EH (cell line): ENCODE measurements around the gene PLXNB2.

ENCODE experiments used
- DNase-seq: peaks from one replicate; pipeline ENCODE4 v3.0.0-alpha.2; 2015; ENCODE audit warnings: low read depth

Gene PLXNB2

DNA sequence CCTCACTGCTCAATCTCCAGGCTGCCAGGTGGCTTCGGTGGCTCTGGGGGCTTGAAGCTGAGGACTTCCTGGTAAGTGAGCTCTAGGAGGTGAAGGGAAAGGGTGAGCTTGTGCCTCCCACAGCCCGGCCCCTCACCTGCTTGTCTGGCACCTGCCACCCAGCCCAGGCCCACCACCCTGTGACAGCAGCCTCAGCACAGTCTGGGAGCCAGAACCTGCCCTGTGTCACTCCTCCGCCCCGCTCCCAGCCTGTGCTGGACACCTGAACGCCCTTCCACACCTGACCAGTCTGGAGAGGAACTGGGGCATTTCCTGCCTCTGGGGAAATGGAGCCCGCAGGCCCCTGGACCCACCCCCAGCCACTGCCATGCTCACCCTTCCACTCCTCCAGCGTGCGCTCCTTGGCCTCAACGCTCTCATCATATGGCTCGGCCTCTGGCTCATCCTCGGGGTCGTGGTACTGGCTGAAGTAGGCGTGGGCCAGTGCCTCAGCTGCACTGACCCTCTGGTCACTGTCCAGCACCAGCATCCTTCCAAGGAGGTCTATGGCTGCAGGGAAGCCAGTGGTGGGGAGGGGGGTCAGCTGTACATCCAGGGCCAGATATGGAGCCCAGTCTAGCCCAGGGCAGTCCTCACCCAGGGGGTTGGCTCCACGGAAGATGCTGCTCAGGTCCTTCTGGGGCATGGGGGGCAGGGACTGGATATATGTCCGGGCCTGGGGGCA, 42.3 kb downstream of the PLXNB2 start:
- DNase-seq: no peak

DNA sequence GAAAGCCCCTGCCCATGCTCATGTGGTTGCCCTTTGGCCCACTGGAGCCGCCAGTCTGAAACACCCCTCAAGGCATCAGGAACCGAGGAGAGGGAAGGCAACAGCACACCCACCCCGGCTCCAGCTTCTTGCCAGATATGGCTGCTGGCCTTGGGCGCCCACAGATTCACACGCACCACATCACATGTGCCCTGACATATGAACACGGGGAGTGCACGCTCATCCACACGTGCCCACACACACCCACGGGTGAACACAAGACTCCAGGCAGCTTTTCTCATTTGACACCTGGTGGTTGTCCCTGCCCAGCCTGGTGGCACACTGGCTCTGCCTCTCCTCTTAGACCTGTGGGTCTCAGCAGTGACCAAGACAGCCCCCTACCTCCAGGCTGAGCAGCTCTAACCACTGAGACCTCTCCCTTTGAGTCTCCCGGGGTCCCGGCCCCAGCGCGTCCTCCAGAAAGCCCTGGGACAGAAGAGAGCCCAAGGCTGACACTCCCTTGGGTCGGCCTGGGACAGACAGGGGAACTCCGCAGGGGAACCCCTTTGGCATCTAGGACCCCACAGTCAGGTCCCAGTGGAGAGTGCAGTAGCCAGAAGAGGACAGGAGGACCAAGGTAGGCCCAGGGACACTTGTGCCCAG, 43.2 kb downstream of the PLXNB2 start:
- DNase-seq: no peak

DNA sequence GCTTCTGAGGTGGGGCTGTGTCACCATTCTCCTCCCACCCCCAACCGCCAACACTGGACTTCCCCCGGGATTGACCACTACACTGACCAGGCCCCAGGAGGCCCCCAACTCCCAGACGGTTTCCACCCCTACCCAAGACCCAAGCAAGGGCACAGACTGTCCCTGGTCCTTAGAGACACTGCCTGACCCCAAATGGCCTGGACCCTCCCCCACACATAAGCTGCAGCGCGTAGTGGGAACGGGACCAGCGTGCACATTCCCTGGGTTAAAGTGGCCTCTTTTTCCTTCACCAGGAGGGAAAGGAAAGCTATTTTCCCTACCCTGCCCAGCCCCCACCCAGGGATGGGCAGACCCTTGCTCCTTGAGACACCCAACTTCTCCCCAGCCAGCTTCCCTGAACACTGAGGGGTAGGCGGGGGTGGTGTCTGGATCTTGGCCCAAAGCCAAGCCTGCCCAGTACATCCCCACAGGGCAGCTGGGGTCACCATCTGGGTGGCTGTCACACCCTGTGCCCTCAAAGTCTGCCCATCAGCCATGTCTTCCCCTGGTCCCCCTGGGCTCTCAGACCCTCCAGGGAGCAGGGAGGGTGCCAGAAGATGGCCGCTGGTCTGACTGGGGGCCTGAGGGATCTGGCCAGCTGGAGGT, 44.4 kb downstream of the PLXNB2 start:
- no peak for DNase-seq

DNA sequence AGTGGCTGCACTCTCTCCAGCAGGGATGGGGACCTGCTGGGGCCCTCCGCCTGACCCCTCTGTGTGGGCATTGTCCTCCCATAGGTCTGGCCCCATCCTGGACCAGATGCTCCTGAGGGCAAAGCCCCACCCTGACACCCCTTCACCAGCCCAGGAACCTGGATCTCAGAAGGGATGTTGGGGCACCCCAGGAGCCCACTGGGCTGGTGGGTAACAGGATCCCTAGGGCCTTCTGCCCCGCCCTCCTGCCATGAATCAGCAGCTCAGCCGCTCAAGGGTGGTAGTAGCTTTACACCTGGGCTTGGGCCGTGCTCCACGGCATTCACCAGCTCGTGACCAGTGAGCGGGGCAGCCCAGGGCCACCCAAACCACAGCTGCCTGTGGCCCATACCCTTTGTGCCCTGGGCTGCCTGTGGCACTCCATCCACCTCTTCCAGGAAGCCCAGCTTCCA, 45.0 kb downstream of the PLXNB2 start:
- DNase-seq: peak; percentile 19

DNA sequence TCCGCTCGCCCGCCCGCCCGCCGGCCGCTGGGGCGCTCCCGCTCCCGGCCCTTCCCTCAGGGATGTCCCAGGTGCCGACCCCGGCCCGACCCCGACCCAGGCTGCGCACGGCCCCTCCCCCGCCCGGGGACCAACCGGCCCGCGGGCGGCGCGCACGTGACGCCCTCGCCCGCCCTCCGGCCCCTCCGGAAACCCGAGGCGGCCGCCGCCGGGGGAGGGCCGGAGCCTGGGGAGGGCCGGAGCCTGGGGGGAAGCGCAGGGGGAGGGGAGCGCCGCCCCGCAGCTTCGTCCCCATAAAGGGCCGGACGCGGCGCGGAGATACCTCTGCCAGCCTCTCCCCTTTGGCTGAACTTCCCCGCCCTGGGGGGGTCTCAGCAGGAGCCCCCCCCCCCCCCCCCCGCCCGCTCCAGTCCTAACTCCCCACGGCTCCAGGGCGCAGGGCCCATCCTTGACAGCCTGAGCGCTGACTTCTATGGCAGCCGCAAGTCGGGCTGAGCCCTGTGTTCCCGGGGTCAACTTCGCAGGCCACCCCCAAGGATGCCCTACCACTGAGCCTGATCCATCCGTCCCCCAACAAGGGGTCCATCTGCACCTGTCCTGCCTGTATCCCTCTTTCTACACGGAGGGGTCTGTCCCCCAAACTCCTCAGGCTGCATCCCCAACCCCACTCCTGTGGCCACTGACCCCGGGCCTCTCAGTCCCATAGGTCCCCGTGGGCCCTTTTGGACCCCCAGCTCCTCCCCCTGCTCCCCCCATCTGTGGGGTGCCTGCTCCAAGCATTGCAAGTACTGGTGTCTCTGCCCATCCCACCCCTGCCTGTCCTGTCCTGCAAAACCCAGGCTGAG, 45.6 kb downstream of the PLXNB2 start, which contains the start of gene MAPK12:
MAPK12 (minus strand) TSS at position 69 of the 845 bp plus-strand sequence. CDS start 174 bp downstream, outside the sequence.
- peak; percentile 59 for DNase-seq

DNA sequence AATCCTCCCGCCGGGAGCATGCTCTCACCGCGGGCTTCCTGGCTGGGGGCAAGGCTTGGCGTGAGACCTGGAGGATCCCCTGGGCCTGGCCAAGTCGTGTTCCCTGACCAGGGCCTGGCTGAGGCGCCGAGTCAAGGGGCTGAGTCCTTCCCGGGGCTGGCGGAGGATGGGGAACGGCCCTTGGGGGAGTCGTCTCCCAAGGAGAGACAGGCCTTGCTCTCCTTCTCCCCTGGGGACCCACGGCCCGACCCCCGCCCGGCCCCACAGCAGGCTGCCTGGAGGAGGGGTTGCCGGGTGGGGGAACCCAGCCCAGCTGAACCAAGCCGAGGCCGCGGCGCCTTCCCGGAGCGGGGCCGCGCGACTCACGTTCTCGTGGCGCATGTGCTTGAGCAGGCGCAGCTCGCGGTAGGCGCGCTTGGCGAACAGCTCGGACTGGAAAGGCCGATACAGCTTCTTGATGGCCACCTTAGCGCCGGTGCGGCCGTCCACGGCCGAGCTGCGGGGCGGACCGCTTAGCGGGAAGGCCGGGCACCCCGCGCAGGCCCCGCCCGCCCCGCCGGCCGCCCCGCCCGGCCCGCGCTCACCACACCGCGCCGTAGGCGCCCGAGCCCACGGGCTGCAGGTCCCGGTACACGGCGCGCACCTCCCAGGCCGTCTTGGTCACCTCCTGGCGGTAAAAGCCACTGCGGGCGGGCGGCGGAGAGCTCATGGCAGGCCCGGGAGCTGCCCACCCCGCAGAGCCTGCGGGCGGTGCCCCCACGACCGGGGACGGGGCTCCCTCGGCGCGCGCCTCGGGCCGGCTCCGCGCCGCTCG, 46.4 kb downstream of the PLXNB2 start:
- DNase-seq: peak; percentile 65

DNA sequence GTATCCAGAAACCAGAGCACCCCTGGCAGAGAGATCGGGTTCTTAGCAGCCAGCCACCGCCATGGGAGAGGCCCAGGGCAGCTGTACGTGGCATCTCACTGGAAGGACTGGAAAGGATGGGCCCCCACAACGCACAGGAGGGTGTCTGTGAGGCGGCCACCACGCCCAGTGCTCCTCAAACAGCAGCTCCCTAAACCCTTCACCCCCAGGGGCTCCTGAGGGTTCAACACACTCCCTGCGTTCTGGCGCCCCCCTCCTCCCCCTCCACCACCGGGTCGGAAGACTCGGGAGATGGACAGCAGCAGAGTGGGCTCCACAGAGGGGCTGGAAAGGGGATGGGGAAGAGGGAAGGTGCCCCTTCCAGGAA, 47.0 kb downstream of the PLXNB2 start:
- DNase-seq: peak; percentile 35

DNA sequence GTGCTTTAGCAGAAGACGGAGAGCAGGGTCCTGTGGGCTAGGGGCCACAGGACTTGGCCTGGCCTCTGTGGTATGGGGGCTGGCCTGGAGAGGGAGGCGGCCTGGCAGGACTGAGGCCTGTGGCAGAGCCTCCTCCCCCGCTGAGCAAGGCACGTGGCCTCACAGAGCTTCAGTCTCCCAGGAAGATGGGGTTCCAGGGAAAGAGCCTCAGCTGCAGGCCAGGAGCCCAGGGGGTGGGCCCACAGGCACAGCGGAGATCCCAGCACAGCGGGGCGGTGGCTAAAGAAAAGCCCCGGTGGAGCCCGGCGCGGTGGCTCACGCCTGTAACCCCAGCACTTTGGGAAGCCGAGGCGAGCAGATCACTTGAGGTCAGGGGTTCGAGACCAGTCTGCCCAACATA, 48.1 kb downstream of the PLXNB2 start:
- no peak for DNase-seq

DNA sequence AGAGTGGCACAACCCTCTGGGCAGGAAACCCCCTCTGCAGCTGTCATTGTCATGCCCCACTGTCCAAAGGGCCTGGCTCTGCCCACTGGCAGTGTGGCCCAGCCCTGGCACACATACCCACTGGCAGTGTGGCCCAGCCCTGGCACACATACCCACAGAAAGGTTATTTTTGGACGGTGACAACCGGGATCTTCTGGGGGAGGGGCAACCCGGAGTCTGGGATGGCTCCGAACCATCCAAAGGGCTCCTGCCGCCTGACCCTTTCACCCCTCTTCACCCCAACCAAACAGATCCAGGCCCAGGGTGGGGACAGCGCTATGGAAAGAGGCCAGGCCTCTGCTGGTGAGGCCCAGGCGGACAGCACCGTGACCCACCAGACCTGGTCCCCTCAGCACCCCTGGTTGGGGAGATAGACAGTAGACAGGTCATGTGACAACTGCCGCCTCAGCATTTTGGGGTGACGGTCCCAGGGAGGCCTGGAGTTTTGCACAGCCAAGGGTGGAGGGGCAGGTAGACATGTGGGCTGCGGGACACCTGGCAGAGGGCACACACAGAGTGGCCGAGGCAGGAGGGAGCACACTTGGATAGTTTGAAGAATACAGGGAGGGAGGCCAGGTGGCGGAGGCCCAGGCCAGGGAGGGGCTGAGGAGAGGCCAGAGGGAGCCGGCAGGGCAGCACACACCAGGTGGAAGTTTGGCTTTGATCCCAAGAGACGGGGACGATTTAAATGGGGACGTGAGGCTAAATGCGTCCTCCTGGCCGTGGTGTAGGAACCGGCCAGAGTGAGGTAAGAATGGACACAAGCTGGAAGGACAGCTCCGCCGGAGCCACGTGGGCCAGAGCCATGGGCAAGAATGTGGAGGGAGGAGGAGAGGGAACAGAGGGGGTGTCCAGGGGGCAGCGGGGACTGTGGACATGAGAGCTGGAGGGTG, 48.8 kb downstream of the PLXNB2 start:
- no peak for DNase-seq

DNA sequence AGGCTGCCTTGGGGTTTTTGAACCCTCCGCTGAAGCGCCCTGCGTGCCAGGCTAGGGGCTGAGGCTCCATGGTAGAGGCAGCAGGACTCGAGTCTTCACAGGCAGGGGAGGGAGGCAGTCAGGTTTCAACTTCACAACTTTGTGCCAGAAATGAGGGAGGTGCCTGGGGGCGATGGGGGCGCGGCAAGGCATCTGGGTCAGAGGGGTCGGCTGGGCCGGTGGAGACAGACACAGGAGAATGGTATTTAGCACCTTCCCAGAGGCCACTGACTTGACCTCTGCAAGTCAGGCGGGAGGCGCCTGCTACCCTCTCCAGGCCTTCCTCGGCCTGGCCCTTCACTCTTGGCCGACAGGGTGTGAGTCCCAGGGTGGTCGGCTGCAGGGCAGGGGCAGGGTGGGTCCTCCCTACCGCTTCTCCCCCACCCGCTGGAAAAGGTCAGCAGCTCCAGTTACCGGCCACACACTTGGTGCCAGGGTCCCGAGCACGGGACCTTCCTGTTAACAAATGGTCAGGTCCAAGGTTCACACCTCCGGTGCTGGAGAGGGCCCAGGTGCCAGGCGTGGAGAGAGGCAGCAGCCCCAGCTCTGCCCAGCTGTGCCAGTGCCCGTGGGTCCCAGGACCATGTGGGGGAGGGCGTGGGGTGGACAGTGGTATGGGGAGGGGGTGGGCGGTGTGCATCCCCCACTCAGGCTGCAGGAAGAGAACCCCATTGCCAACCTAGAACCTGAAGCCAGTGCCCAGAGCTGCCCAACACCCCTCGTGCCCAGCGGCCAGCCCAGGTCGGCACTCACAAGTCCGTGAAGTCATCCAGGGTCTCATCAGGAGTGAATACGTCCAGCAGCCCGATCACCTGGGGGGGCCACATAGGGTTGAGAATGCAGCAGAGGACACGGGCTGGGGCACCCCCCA, 49.7 kb downstream of the PLXNB2 start:
- DNase-seq: no peak

DNA sequence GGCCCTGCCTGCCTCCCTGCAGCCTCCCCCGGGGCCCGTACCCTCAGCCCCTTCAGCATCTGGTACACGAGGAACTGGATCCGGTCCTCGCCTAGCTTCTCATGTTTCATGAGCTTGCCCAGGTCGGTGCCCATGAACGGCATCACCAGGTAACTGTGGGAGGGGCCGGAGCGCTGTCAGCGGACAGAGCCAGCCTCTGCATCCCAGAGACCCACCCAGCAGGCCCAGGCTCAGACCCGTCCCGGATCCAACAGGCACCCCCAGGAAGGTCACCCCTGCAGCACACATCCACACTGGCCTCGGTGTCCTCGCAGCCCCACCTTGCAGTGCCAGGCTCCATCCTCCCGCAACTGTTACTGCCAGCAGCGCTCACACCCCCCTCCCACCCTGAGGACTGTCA, 50.4 kb downstream of the PLXNB2 start:
- DNase-seq: no peak

DNA sequence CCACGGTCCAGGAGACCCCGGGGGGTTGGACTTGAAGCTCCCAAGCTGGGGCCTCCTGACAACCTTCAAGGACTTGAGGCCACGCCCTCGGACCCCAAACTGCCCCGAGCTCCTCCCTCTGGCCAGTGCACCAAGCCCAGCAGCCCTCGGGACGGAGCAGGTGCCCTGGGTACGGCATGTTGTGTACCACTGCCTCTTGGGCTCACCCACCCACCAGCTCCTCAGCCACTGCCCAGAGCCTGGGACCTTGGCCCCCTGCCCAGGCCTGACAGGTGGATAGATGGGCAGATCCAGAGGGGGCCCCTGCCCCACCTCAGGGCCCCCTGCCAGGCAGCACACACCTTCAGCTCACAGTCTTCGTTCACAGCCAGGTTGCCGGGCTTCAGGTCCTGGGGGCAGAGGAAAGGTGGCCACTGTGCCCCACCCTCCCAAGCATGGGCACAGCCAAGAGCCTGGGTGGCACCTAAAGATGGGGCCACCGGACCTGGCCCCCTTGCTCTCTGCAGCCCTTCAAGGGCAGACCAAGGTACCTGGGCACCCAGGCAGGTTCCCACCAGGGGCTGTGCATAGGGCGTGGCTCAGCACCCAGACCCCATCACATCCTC, 51.1 kb downstream of the PLXNB2 start:
- no peak for DNase-seq

DNA sequence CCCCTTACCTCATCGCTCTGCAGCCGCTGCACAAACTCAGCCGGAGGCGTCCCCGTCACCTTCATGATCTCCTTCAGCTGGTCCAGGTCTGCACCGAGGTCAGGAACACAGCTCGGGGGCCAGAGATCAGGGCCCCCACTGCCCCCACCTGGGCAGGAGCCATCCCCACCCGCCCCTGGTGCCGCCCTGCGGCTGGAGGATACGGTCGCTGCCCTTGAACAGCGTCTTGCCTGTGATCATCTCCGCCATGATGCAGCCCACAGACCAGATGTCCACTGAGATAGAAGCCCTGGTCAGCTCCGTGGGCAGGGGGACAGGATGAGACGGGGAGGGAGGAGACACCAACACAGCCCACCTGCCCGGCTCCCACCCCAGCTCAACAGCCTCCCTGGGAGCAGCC, 51.8 kb downstream of the PLXNB2 start:
- DNase-seq: no peak

DNA sequence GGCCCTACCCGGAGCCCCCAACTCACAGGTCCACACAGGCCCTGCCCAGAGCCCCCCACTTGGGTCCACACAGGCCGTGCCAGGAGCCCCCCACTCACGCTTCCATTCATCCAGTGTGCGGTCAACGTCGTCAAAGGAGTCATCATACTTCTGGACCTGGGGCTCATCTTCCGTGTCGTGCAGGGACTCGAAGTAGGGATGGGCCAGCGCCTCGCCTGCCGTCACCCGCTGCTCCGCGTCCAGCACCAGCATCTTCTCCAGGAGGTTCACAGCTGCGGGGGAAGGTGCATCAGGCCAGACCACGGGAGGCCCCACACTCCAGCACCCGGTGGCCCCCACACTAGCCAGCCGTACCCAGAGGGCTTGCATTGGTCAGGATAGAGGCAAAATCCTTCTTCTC, 52.3 kb downstream of the PLXNB2 start:
- DNase-seq: no peak

DNA sequence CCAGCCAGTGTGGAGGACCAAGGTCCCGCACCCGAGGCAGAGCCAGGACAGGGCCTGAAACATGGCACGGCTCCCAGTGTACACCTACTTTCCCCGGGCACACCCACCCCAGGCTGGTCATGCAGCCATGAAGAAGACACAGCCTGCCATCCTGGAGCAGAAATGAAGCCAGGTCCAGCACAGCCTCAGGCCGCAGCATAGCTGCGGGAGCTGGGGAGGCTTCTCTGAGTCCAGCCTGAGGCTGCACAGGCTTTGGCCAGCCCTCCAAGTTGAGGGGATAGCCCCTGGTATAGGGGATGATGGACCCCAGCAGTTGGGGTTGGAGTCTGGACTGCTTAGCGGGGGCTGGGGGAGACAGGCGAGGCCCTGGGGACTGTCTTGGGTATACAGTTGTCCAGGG, 53.5 kb downstream of the PLXNB2 start:
- no peak for DNase-seq

DNA sequence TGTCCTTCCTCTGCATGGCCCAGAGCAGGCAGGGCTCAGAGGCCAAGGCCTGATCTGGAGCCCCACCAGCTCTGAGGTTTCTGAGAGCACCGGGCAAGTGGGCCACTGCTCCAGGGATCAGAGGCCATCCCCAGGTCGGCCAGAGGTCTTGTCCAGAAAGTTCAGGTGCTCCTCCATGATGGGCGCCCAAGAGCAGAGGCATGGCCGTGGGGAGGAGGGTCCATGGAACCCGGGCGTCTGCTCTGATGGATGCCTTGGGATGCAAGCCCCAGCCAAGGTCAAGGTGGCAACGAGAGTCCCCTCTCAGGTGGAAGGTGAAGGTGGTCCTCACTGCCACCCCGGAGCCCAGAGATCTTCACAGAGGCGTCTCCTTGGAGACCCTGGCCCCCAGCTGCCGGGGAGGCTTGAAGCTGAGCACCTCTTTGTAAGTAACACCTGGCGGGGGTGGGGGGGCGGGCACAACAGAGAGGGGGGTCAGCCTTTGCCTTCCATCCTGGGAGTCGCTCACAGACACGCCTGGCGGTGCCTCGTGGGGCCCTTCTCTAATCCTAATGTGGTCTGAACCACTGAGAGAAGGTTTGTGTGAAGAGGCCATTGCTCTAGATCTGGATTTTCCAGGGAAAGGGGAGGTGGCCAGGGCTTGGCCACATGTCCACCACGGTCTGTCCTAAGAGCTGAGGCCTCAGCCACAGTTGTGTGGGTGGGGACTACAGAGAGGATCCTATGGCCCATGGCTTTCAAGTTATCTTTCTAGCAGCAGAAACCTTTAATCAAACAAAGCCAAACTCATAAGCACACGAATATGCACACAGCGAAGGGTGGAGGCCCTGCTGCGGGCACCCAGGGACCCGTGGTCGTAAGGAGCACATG, 54.2 kb downstream of the PLXNB2 start:
- DNase-seq: no peak

DNA sequence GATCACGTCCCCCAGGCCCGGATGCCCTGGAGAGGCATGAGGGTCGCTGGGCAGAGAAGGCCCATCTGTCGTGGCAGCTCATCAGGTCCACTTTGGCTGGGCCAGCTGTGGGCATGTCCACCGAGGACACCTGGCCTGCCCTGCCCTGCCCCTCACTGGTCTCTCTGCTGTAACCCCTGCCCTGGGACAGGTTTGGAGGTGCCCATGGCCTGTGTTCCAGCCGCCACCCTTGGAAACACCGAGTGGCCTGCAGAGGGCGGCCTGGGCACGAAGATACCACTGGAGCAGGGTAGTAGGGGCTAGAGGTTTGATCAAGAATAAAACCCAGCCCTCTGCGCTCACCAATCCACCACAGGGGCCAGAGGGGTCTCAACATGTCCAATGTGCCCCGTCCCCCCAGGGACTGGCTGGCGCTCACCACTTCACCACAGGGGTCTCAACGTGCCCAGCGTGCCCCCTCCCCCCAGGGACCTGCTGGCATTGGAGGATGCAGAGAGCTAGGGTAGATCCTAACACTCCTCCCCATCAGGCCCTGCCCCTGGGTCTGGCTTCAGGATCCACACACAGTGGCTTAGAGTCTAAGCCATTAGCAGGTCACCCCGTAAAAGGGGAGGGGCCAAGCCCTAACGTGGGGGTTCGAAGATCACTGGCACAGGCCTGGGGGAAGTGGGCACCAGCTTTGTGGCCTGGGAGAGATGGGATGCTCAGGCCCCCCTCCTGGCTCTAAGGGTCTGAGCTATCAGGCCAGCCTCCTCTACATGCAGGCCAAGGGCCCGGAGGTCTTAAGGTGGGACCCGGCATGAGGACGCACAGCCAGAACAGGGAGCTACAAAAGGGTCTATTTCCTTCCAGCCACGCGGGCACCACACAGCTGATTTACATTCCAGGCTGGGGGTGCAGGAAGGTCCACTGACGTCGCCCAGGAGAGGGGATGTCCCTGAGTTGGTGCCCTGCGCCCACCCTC, 55.1 kb downstream of the PLXNB2 start:
- DNase-seq: peak; percentile 71
